B cell (primary cell): ENCODE measurements around the gene ATXN1.

Experiments used
- CTCF ChIP-seq: fragments of 200-600 bp; IDR thresholded peaks from one replicate; pipeline ENCODE4 v1.8.0; 2022; ENCODE audit warnings: antibody characterized with exemption, mild to moderate bottlenecking
- EZH2 ChIP-seq: IDR thresholded peaks from 2 replicates; pipeline ENCODE4 v1.6.1; 2012; ENCODE audit warnings: borderline replicate concordance, low read depth, mild to moderate bottlenecking, moderate library complexity, low read length; ENCODE audit not compliant: insufficient read depth, poor library complexity, severe bottlenecking

- TF ChIP-seq EZH2: no peak
- TF ChIP-seq CTCF: no peak
Observed at GRCh38 chr6:16292432-16292831, 468.8 kb downstream of the ATXN1 start.
